BLaER1 treated with 17β-estradiol and CSF1 and Interleukin-3, amounts not matched to agents 10 nM and 100 nM (cell line): ENCODE measurements around the gene RBP7.

Experiments
- H3K27ac ChIP-seq, 11 experiments: shearing (Covaris generic); formaldehyde crosslinking; 2 replicates each; pipeline ENCODE4 v1.8.1; 2022
- H3K27me3 ChIP-seq, 11 experiments: shearing (Covaris generic); formaldehyde crosslinking; 2 replicates each; pipeline ENCODE4 v1.8.1; 2022
- H3K36me3 ChIP-seq, 11 experiments: shearing (Covaris generic); formaldehyde crosslinking; 2 replicates each; pipeline ENCODE4 v1.8.1; 2022
- H3K4me1 ChIP-seq, 10 experiments: shearing (Covaris generic); formaldehyde crosslinking; 2 replicates each; pipeline ENCODE4 v1.8.1; 2022
- H3K4me2 ChIP-seq, 11 experiments: shearing (Covaris generic); formaldehyde crosslinking; 2 replicates each; pipeline ENCODE4 v1.8.1; 2022
- H3K4me3 ChIP-seq, 10 experiments: shearing (Covaris generic); formaldehyde crosslinking; 2 replicates each; pipeline ENCODE4 v1.8.1; 2022
- H3K9ac ChIP-seq, 11 experiments: shearing (Covaris generic); formaldehyde crosslinking; 2 replicates each; pipeline ENCODE4 v1.8.1; 2022
- H3K9me3 ChIP-seq, 11 experiments: shearing (Covaris generic); formaldehyde crosslinking; replicated peaks in 1 of 11; 2 replicates each; pipeline ENCODE4 v1.8.1; 2022
- H4K20me1 ChIP-seq, 11 experiments: shearing (Covaris generic); formaldehyde crosslinking; 2 replicates each; pipeline ENCODE4 v1.8.1; 2022
- Cebpa-rat ChIP-seq, 11 experiments: shearing (Covaris generic); IDR thresholded peaks; 2 replicates each; pipeline ENCODE4 v1.8.1; 2022

RBP7 gene

DNA sequence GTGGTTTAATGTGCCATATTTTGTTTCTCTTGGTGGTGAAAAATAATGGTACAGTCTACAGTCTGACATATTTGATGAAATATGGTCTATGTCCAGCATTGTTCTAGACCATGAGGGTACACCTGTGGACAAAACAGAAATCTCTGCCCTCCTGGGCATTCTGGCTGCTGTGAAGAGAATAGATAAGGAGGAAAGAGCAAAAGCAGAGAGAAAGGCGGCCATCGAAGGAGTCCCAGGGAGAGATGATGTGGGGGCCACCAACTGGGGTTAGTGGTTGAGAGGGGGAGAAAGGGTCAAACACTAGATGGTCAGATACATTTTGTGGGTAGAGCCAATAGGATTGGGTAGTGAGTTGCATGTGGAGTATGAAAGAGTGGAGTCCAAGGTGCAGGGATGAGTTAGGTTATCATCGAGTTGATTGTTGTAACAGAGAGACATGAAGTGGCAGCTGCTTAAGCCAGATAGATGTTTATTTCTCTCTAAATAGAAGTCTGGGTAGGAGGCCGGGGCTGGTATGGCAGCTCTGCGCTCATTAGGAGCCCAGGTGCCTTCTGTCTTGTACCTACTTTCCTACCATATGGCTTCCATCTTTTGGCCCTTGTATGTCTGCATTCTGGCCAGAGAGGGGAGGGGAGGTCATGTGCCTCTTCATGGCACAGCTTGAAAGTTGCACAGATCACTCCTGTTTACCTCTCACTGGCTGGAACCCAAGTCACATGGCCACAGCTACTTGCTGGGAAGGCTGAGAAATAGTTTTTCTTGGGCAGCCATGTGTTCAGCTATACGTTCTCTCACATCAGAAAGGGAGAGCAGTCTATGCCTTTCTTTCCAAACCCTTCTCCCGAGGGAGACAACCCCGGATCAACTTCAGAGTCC is 48.7 kb downstream of the RBP7 start:
- Histone ChIP-seq H3K9ac (no peak overlapping the region), H3K4me2 (peak overlapping the region in 6 of 11 experiments; percentile 3 to 48 (median 12); a peak in 5 of 22 replicates), H3K36me3 (peaks cover 50 to 86% (median 72%) of the 10 kb centered on the region in 11 experiments), H3K27me3 (no peaks in the 10 kb centered on the region), H3K4me3 (no peak overlapping the region), H3K27ac (no peak overlapping the region), H3K9me3 (no peaks in the 10 kb centered on the region), H3K4me1 (peaks cover 0 to 23% (median 14%) of the 10 kb centered on the region in 10 experiments; a peak in 12 of 20 replicates), H4K20me1 (peaks cover 0 to 100% (median 96%) of the 10 kb centered on the region in 11 experiments; a peak in 20 of 22 replicates)
- TF ChIP-seq Cebpa-rat (IDR thresholded peaks at IDR 0.05): no peak

GRCh38 chr1:10046356-10047085 is 49.5 kb downstream of the RBP7 start:
- Histone ChIP-seq H3K9ac (no peak overlapping the region), H3K4me3 (no peak overlapping the region), H3K4me2 (peak overlapping the region in 5 of 11 experiments; percentile 3 to 48 (median 15); a peak in 2 of 22 replicates), H3K9me3 (no peaks in the 10 kb centered on the region), H3K4me1 (peaks cover 0 to 23% (median 14%) of the 10 kb centered on the region in 10 experiments; a peak in 12 of 20 replicates), H4K20me1 (peaks cover 0 to 100% (median 97%) of the 10 kb centered on the region in 11 experiments; a peak in 20 of 22 replicates), H3K27me3 (no peaks in the 10 kb centered on the region), H3K36me3 (peaks cover 52 to 86% (median 73%) of the 10 kb centered on the region in 11 experiments), H3K27ac (no peak overlapping the region; a peak in 1 of 22 replicates)
- TF ChIP-seq Cebpa-rat (IDR thresholded peaks at IDR 0.05): no peak

DNA sequence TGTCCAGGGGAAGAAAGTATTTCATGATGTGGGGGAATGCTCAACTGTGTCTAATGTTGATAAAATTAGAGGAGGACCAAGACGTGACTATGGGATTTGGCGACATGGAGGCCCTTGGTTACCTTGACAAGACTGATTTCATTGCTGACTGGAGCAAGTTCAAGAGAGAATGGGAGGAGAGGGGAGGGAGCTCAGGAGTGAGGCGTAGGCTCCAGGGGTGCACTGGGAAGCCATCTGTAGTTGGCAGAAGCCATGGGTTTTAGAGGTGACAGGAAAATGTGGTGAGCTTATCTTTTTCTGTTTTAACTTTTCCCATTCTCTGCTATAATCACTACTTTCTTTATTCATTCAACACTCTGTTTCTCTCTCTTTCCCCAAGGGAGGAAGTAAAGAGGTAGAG is 51.6 kb downstream of the RBP7 start:
- peaks cover 0 to 3% (median 0%) of the 10 kb centered on the region in 11 experiments; a peak in 1 of 22 replicates for H3K9me3 ChIP-seq
- no peak for TF ChIP-seq Cebpa-rat (IDR thresholded peaks at IDR 0.05)
- no peaks in the 10 kb centered on the region for H3K27me3 ChIP-seq
- peaks cover 0 to 23% (median 14%) of the 10 kb centered on the region in 10 experiments; a peak in 12 of 20 replicates for H3K4me1 ChIP-seq
- H3K36me3 ChIP-seq: peaks cover 62 to 90% (median 75%) of the 10 kb centered on the region in 11 experiments
- H3K9ac ChIP-seq: no peak overlapping the region
- H3K4me2 ChIP-seq: peak overlapping the region in 2 of 11 experiments; percentile 1 to 6; a peak in 3 of 22 replicates
- H3K27ac ChIP-seq: no peak overlapping the region
- H4K20me1 ChIP-seq: peaks cover 0 to 100% (median 92%) of the 10 kb centered on the region in 11 experiments; a peak in 20 of 22 replicates
- H3K4me3 ChIP-seq: no peak overlapping the region

DNA sequence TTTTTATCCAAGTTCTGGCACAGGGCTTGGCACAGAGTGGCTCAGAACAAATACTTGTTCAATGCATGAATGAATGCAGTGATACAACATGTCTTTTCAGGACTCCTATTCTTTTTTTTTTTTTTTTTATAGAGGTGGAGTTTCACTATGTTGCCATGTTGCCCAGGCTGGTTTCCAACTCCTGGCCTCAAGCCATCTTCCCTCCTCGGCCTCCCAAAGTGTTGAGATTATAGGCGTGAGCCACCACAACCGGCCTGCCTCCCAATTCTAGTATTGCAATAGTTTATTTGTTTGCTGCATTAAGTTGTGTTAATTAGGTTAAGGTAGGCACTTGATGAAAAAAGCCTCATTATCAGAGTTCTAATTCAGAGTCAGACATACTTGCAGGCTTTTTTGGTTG is 53.6 kb downstream of the RBP7 start:
- Histone ChIP-seq H3K4me2 (no peak overlapping the region), H4K20me1 (peaks cover 0 to 96% (median 79%) of the 10 kb centered on the region in 11 experiments; a peak in 20 of 22 replicates), H3K36me3 (peaks cover 44 to 84% (median 61%) of the 10 kb centered on the region in 11 experiments), H3K4me1 (peaks cover 8 to 26% (median 14%) of the 10 kb centered on the region in 10 experiments), H3K27ac (no peak overlapping the region), H3K9me3 (peaks cover 0 to 5% (median 0%) of the 10 kb centered on the region in 11 experiments; a peak in 1 of 22 replicates), H3K4me3 (no peak overlapping the region), H3K27me3 (no peaks in the 10 kb centered on the region), H3K9ac (no peak overlapping the region)
- TF ChIP-seq Cebpa-rat (IDR thresholded peaks at IDR 0.05): no peak

GRCh38 chr1:10051656-10052055 is 54.6 kb downstream of the RBP7 start:
- peaks cover 16 to 29% (median 19%) of the 10 kb centered on the region in 10 experiments for H3K4me1 ChIP-seq
- H3K4me2 ChIP-seq: no peak overlapping the region
- no peak for TF ChIP-seq Cebpa-rat (IDR thresholded peaks at IDR 0.05)
- H3K27ac ChIP-seq: no peak overlapping the region
- H3K4me3 ChIP-seq: no peak overlapping the region
- no peak overlapping the region for H3K9ac ChIP-seq
- no peaks in the 10 kb centered on the region for H3K27me3 ChIP-seq
- peaks cover 0 to 5% (median 0%) of the 10 kb centered on the region in 11 experiments; a peak in 1 of 22 replicates for H3K9me3 ChIP-seq
- peaks cover 39 to 74% (median 59%) of the 10 kb centered on the region in 11 experiments for H3K36me3 ChIP-seq
- H4K20me1 ChIP-seq: peaks cover 0 to 96% (median 75%) of the 10 kb centered on the region in 11 experiments; a peak in 19 of 22 replicates

DNA sequence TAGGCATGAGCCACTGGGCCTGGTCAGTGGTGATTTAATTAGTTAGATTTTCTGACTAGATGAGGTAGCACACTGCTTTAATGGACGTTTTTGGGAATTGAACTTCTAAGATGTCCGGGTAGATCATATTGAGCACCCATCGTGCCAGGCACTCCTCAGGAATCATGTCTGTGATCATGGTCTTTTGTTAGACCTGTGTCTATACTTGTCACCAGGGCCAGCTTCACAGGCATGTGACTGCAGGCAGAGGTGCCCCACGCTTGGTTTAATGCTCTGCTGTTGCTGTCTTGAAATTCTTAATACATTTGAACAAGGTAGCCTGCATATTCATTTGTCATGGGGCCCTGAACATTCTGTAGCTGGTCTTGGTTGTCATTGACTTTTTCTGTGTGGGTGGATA is 55.3 kb downstream of the RBP7 start:
- Histone ChIP-seq H3K4me3 (no peak overlapping the region), H3K9me3 (peaks cover 0 to 5% (median 0%) of the 10 kb centered on the region in 11 experiments; a peak in 1 of 22 replicates), H3K4me1 (peaks cover 23 to 35% (median 26%) of the 10 kb centered on the region in 10 experiments), H3K4me2 (no peak overlapping the region), H3K9ac (no peak overlapping the region), H3K27ac (no peak overlapping the region), H4K20me1 (peaks cover 0 to 96% (median 75%) of the 10 kb centered on the region in 11 experiments; a peak in 19 of 22 replicates), H3K27me3 (no peaks in the 10 kb centered on the region), H3K36me3 (peaks cover 39 to 68% (median 55%) of the 10 kb centered on the region in 11 experiments)
- no peak for TF ChIP-seq Cebpa-rat (IDR thresholded peaks at IDR 0.05)

GRCh38 chr1:10054465-10054864 is 57.4 kb downstream of the RBP7 start:
- Histone ChIP-seq H3K4me3 (no peak overlapping the region), H3K27ac (no peak overlapping the region; a peak in 1 of 22 replicates), H3K27me3 (no peaks in the 10 kb centered on the region), H3K4me1 (peaks cover 29 to 45% (median 39%) of the 10 kb centered on the region in 10 experiments), H3K4me2 (no peak overlapping the region), H3K9ac (no peak overlapping the region), H3K36me3 (peaks cover 43 to 68% (median 50%) of the 10 kb centered on the region in 11 experiments), H3K9me3 (peaks cover 0 to 5% (median 0%) of the 10 kb centered on the region in 11 experiments; a peak in 1 of 22 replicates), H4K20me1 (peaks cover 8 to 96% (median 76%) of the 10 kb centered on the region in 11 experiments; a peak in 20 of 22 replicates)
- TF ChIP-seq Cebpa-rat (IDR thresholded peaks at IDR 0.05): no peak

DNA sequence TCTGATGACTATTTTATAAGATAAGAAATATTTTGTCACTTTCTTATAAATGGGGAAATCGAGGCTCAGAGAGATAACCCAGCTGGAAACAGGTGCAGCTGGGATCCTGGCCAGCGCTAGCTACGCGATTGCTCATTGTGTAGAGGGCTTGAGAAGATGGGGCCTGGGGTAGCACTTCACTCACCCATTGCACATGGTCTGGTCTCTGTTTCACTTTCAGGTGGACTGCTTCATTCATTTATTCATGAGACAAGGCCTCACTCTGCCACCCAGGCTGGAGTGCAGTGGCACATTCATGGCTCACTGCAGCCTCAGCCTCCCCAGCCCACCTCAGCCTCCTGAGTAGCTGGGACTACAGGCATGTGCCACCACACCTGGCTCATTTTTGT is 59.6 kb downstream of the RBP7 start:
- Histone ChIP-seq H3K9me3 (peaks cover 0 to 5% (median 0%) of the 10 kb centered on the region in 11 experiments; a peak in 1 of 22 replicates), H3K4me3 (no peak overlapping the region), H3K36me3 (peaks cover 30 to 55% (median 37%) of the 10 kb centered on the region in 11 experiments), H4K20me1 (peaks cover 8 to 96% (median 70%) of the 10 kb centered on the region in 11 experiments; a peak in 20 of 22 replicates), H3K27me3 (no peaks in the 10 kb centered on the region), H3K27ac (peak overlapping the region in 8 of 11 experiments; percentile 53 to 67 (median 62); a peak in 16 of 22 replicates), H3K4me2 (peak overlapping the region; percentile 41 to 70 (median 60)), H3K9ac (no peak overlapping the region; a peak in 1 of 22 replicates), H3K4me1 (peaks cover 29 to 47% (median 39%) of the 10 kb centered on the region in 10 experiments)
- TF ChIP-seq Cebpa-rat (IDR thresholded peaks at IDR 0.05): no peak
